ENCODE data around the gene DDX54. TPM values are rescaled to one million over a fixed set of nuclear protein-coding genes. Genes with fewer than 3 reads are reported as not detected.
A peak's percentile ranks its signal among the peaks of the same experiment; 100 is the strongest.

DDX54 gene
- total RNA-seq, 1 experiment from 2014 or later, result 83.0 TPM

DNA sequence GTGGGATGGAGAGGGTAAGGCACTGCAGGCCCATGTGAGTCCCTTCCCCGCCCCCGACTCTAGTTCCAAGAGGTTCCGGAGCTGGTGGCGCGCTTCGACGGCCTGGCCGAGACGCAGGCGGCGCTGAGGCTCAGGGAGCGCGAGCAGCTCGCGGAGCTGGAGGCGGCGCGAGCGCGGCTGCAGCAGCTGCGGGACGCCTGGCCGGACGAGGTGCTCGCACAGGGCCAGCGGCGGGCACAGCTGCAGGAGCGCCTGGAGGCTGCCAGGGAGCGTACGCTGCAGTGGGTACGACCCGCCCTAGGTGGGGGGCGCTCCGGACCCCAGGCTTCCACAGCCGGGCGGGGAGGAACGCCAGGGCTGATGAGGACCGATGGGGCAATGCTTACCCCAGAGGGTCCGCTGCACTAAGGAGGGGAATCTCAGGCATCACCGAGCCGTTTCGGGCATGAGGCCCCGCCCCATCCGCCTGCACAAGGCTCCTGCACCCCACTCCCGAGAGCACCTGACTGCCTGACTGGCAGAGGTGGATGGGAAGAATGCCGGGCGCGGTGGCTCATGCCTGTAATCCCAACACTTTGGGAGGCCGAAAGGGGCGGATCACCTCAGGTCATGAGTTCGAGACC, 30.8 kb downstream of the DDX54 start:
- TF ChIP-seq, protein P1, sequence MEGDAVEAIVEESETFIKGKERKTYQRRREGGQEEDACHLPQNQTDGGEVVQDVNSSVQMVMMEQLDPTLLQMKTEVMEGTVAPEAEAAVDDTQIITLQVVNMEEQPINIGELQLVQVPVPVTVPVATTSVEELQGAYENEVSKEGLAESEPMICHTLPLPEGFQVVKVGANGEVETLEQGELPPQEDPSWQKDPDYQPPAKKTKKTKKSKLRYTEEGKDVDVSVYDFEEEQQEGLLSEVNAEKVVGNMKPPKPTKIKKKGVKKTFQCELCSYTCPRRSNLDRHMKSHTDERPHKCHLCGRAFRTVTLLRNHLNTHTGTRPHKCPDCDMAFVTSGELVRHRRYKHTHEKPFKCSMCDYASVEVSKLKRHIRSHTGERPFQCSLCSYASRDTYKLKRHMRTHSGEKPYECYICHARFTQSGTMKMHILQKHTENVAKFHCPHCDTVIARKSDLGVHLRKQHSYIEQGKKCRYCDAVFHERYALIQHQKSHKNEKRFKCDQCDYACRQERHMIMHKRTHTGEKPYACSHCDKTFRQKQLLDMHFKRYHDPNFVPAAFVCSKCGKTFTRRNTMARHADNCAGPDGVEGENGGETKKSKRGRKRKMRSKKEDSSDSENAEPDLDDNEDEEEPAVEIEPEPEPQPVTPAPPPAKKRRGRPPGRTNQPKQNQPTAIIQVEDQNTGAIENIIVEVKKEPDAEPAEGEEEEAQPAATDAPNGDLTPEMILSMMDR (conservative IDR thresholded peaks at IDR 0.05), result no peak
- Histone ChIP-seq H2BK15ac (ENCODE audit: low read depth, low read length) (no peak overlapping the region), H3K27me3 (ENCODE audit: insufficient read depth, low read length) (peaks cover 14% of the 10 kb centered on the region; the same call in 1 of the 2 replicates), H3K4me2 (ENCODE audit: insufficient read depth, insufficient read length, low read length) (peak overlapping the region; percentile 39), H4K5ac (ENCODE audit: insufficient read length, low read depth, low read length) (no peak overlapping the region), H3T11ph (ENCODE audit: low read length) (no peak overlapping the region), H2BK20ac (ENCODE audit: low read depth, low read length, poor library complexity, severe bottlenecking) (no peak overlapping the region), H3K9ac (ENCODE audit: extremely low read depth, insufficient read length, low read length) (no peak overlapping the region), H3K4me1 (ENCODE audit: insufficient read depth, low read length) (peaks cover 3% of the 10 kb centered on the region; the same call in 1 of the 2 replicates), H2BK5ac (ENCODE audit: insufficient read length, low read length) (no peak overlapping the region), H2BK12ac (ENCODE audit: insufficient read length, low read depth, low read length) (no peak overlapping the region), H2AFZ (ENCODE audit: low read length) (no peak overlapping the region), H4K91ac (ENCODE audit: insufficient read length, low read depth, low read length) (no peak overlapping the region), H3K4ac (ENCODE audit: low read depth, low read length) (no peak overlapping the region), H2AK5ac (ENCODE audit: insufficient read length, low read length) (no peak overlapping the region), H3K14ac (ENCODE audit: insufficient read depth, low read length) (no peak overlapping the region), H3K9me3 (ENCODE audit: control insufficient read depth, low read depth, low read length) (no peaks in the 10 kb centered on the region), H3K23ac (ENCODE audit: insufficient read length, low read depth, low read length) (no peak overlapping the region), H3K18ac (ENCODE audit: insufficient read length, low read depth, low read length) (no peak overlapping the region), H3K27ac (ENCODE audit: insufficient read length, low read depth, low read length) (no peak overlapping the region), H3K56ac (ENCODE audit: insufficient read length, low read depth, low read length) (no peak overlapping the region), H2BK120ac (ENCODE audit: low read depth, low read length, poor library complexity, severe bottlenecking) (no peak overlapping the region), H3K79me1 (ENCODE audit: insufficient read depth, low read depth, low read length, poor library complexity, severe bottlenecking) (no peaks in the 10 kb centered on the region), H4K8ac (replicated peaks; ENCODE audit: insufficient read length, low read depth, low read length) (no peak overlapping the region), H4K20me1 (ENCODE audit: control insufficient read depth, insufficient read depth, insufficient read length) (no peaks in the 10 kb centered on the region), H3K79me2 (ENCODE audit: insufficient read depth, low read length) (no peaks in the 10 kb centered on the region), H3K23me2 (ENCODE audit: insufficient read length, low read depth, low read length, poor library complexity, severe bottlenecking) (peaks cover 11% of the 10 kb centered on the region)
- peaks cover 11 to 23% of the 10 kb centered on the region in 2 experiments for H3K4me1 Mint-ChIP-seq
- peaks cover 71% of the 10 kb centered on the region for H3K27me3 Mint-ChIP-seq (ENCODE audit: low read depth)
- DNase-seq, result peak; percentile 91
- no peaks in the 10 kb centered on the region; a peak in 2 of 5 replicates for H3K9me3 Mint-ChIP-seq
- no peak overlapping the region for H3K27ac Mint-ChIP-seq
- peaks cover 8 to 29% (median 21%) of the 10 kb centered on the region in 3 experiments; a peak in 6 of 7 replicates for H3K36me3 Mint-ChIP-seq (ENCODE audit: insufficient read depth in 1 of 3, low read depth in 3 of 3)
- H3K4me3 Mint-ChIP-seq, result peak overlapping the region; percentile 38 to 67; a peak in 4 of 5 replicates
- no CpG with 5 or more reads among the region's 51 CpGs for whole genome bisulfite sequencing (ENCODE audit: extremely low coverage, insufficient read length, low lambda C conversion rate)
